Measurements from ENCODE around the gene ADAMTS20. TPM values are rescaled to one million over a fixed set of nuclear protein-coding genes. Genes with fewer than 3 reads are reported as not detected.
"Not testable (repeated sequence)": the region's sequence is repeated elsewhere in the genome, so short reads cannot be mapped to it uniquely, and the experiment has no call there.

ADAMTS20 gene
- total and polyA plus RNA-seq, 8 donors = 0.08 to 0.24 (median 0.16) TPM; not detected in 2

GRCh38 chr12:43378448-43378847 lies 173.6 kb downstream of the ADAMTS20 start:
- intact Hi-C loops (cut with DNase I) = no loop called here
- TF ChIP-seq, protein P1, sequence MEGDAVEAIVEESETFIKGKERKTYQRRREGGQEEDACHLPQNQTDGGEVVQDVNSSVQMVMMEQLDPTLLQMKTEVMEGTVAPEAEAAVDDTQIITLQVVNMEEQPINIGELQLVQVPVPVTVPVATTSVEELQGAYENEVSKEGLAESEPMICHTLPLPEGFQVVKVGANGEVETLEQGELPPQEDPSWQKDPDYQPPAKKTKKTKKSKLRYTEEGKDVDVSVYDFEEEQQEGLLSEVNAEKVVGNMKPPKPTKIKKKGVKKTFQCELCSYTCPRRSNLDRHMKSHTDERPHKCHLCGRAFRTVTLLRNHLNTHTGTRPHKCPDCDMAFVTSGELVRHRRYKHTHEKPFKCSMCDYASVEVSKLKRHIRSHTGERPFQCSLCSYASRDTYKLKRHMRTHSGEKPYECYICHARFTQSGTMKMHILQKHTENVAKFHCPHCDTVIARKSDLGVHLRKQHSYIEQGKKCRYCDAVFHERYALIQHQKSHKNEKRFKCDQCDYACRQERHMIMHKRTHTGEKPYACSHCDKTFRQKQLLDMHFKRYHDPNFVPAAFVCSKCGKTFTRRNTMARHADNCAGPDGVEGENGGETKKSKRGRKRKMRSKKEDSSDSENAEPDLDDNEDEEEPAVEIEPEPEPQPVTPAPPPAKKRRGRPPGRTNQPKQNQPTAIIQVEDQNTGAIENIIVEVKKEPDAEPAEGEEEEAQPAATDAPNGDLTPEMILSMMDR (IDR thresholded peaks at IDR 0.05) = no peak
- no peak for DNase-seq
- no peak for ATAC-seq
- H3K4me3 ChIP-seq = no peak overlapping the region
- H3K9me3 ChIP-seq = peaks cover 0 to 26% of the 10 kb centered on the region in 2 donors
- H3K27me3 ChIP-seq = no peaks in the 10 kb centered on the region
- no peaks in the 10 kb centered on the region for H3K36me3 ChIP-seq
- no peak overlapping the region for H3K27ac ChIP-seq
- H3K4me1 ChIP-seq = no peaks in the 10 kb centered on the region

- Histone ChIP-seq H3K9me3 (no peaks in the 10 kb centered on the region), H3K4me3 (no peak overlapping the region), H3K4me1 (no peaks in the 10 kb centered on the region), H3K36me3 (no peaks in the 10 kb centered on the region), H3K27ac (no peak overlapping the region), H3K27me3 (no peaks in the 10 kb centered on the region)
- intact Hi-C loops (cut with DNase I) = no loop called here
- DNase-seq = no peak
- TF ChIP-seq, protein P1 (IDR thresholded peaks at IDR 0.05) = no peak
- no peak for ATAC-seq
These were observed 181.7 kb downstream of the ADAMTS20 start for GRCh38 chr12:43370263-43370662.

- no peak for ATAC-seq
- Histone ChIP-seq H3K4me1 (no peaks in the 10 kb centered on the region), H3K4me3 (no peak overlapping the region), H3K36me3 (no peaks in the 10 kb centered on the region), H3K9me3 (no peaks in the 10 kb centered on the region), H3K27ac (no peak overlapping the region), H3K27me3 (no peaks in the 10 kb centered on the region)
- intact Hi-C loops (cut with DNase I) = no loop called here
- DNase-seq = no peak
- TF ChIP-seq, protein P1 (IDR thresholded peaks at IDR 0.05) = no peak
These were observed 188.9 kb downstream of the ADAMTS20 start for GRCh38 chr12:43362910-43363694.

DNA sequence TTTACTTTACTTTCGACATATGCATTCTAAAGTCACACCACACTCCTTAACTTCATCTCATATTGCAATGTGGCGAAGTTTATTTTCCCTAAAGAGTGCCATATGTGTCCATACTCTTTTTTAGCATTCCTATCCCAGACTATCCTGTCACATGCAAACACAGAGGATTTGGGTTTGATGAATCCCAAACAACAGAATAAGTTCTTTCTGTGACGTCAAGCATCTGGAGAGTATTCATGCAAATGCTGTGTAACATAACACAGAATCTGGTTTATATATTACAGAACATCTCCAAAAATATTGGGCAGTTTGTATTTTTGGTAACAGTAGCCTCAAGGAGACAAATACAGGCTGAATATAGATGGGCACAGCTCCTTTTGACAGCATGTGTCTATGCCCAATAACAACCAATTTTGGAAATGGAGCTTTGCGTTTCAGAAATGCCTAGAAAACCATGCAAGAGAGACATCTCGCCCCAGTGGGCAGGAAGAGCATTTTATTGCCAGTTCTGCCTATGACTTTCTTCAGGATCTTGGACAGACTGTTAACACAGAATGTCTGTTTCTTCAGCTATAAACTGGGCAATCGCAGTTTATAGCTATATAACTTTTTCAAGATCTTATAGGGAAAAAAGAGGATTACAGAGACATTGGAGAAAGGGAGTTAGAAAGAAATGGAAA lies 190.8 kb downstream of the ADAMTS20 start:
- no peak overlapping the region for H3K4me3 ChIP-seq
- H3K4me1 ChIP-seq = no peaks in the 10 kb centered on the region
- H3K9me3 ChIP-seq = no peaks in the 10 kb centered on the region
- no peak for DNase-seq
- no peaks in the 10 kb centered on the region for H3K36me3 ChIP-seq
- no peak for ATAC-seq
- TF ChIP-seq, protein P1 (IDR thresholded peaks at IDR 0.05) = no peak
- intact Hi-C loops (cut with DNase I) = no loop called here
- no peaks in the 10 kb centered on the region for H3K27me3 ChIP-seq
- no peak overlapping the region for H3K27ac ChIP-seq

- H3K27me3 ChIP-seq; ATAC-seq; H3K9me3 ChIP-seq; H3K27ac ChIP-seq; intact Hi-C loops (cut with DNase I); H3K4me1 ChIP-seq; H3K4me3 ChIP-seq; H3K36me3 ChIP-seq: not testable (repeated sequence)
- peak in 1 of 4 donors; percentile 63 for DNase-seq
These were observed 192.0 kb downstream of the ADAMTS20 start for GRCh38 chr12:43360001-43360400.

Data from left lung (tissue), 10 donors.